Smooth muscle cell (in vitro differentiated cells): Measurements from ENCODE around the gene BABAM1. TPM values are rescaled to one million over a fixed set of nuclear protein-coding genes. Genes with fewer than 3 reads are reported as not detected.
"Not testable (repeated sequence)": the region's sequence is repeated elsewhere in the genome, so short reads cannot be mapped to it uniquely, and the experiment has no call there.

Experiments
- DNase-seq: peaks from one replicate; lab custom pipeline; 2025; ENCODE audit not compliant: unreplicated experiment; lab: John Stamatoyannopoulos, UW
- H2AFZ ChIP-seq: fragments of 200-600 bp; sonication (generic); 2 replicates; pipeline ENCODE4 v1.6.0; 2016; ENCODE audit warnings: antibody characterized with exemption, low read depth, mild to moderate bottlenecking
- H3F3A ChIP-seq: fragments of 200-600 bp; sonication (generic); 2 replicates; pipeline ENCODE4 v1.6.0; 2017; ENCODE audit warnings: antibody characterized with exemption, low read depth
- H3K27ac ChIP-seq: fragments of 200-600 bp; sonication (generic); 2 replicates; pipeline ENCODE4 v1.5.1; 2016; ENCODE audit warnings: low read depth, mild to moderate bottlenecking
- H3K27me3 ChIP-seq: fragments of 200-600 bp; sonication (generic); 2 replicates; pipeline ENCODE4 v1.6.1; 2016; ENCODE audit warnings: low read depth, mild to moderate bottlenecking
- H3K36me3 ChIP-seq: fragments of 200-600 bp; sonication (generic); 2 replicates; pipeline ENCODE4 v1.5.1; 2016; ENCODE audit warnings: low read depth
- H3K4me1 ChIP-seq: fragments of 200-600 bp; sonication (generic); 2 replicates; pipeline ENCODE4 v1.5.1; 2016; ENCODE audit warnings: low read depth
- H3K4me2 ChIP-seq: fragments of 200-600 bp; sonication (generic); 2 replicates; pipeline ENCODE4 v1.6.0; 2016; ENCODE audit warnings: mild to moderate bottlenecking
- H3K4me3 ChIP-seq: fragments of 200-600 bp; sonication (generic); 2 replicates; pipeline ENCODE4 v1.5.1; 2016; ENCODE audit warnings: mild to moderate bottlenecking
- H3K79me2 ChIP-seq: fragments of 200-600 bp; sonication (generic); 2 replicates; pipeline ENCODE4 v1.6.0; 2016; ENCODE audit warnings: low read depth, mild to moderate bottlenecking
- H3K9ac ChIP-seq: fragments of 200-600 bp; sonication (generic); 2 replicates; pipeline ENCODE4 v1.6.0; 2016; ENCODE audit warnings: low read depth
- H3K9me3 ChIP-seq: fragments of 200-600 bp; sonication (generic); replicated peaks from 2 replicates; pipeline ENCODE4 v1.5.1; 2016; ENCODE audit warnings: low read depth
- H4K20me1 ChIP-seq: fragments of 200-600 bp; sonication (generic); 2 replicates; pipeline ENCODE4 v1.6.0; 2016; ENCODE audit warnings: low read depth
- WGBS: methylation state at CpG from one replicate; pipeline ENCODE4 v1.1.7; 2016; ENCODE audit warnings: low lambda C conversion rate; 5-methylcytosine and 5-hydroxymethylcytosine counted together
- polyA plus RNA-seq: library from polyadenylated mRNA; unstranded; fragments of >200 nt; fragmentation: Nextera tagmentation; extraction: Ambion mirVana; gene quantifications from 2 replicates; pipeline ENCODE4 v1.2.1, GENCODE V29; 2016
- total RNA-seq: library from RNA; depleted of rRNA; stranded (reverse); fragments of >200 nt; gene quantifications from 2 replicates; pipeline ENCODE4 v1.2.3, GENCODE V29; 2014
- TF ChIP-seq, protein P1 (sequence below): fragments of 200-600 bp; sonication (generic); IDR thresholded peaks from 2 replicates; pipeline ENCODE4 v1.5.1; 2017; ENCODE audit warnings: borderline replicate concordance, mild to moderate bottlenecking, antibody characterized with exemption; ENCODE audit not compliant: insufficient read depth, poor library complexity, severe bottlenecking

The BABAM1 gene
- total and polyA plus RNA-seq, 2 experiments from 2014 or later = 69.8 to 108 TPM

DNA sequence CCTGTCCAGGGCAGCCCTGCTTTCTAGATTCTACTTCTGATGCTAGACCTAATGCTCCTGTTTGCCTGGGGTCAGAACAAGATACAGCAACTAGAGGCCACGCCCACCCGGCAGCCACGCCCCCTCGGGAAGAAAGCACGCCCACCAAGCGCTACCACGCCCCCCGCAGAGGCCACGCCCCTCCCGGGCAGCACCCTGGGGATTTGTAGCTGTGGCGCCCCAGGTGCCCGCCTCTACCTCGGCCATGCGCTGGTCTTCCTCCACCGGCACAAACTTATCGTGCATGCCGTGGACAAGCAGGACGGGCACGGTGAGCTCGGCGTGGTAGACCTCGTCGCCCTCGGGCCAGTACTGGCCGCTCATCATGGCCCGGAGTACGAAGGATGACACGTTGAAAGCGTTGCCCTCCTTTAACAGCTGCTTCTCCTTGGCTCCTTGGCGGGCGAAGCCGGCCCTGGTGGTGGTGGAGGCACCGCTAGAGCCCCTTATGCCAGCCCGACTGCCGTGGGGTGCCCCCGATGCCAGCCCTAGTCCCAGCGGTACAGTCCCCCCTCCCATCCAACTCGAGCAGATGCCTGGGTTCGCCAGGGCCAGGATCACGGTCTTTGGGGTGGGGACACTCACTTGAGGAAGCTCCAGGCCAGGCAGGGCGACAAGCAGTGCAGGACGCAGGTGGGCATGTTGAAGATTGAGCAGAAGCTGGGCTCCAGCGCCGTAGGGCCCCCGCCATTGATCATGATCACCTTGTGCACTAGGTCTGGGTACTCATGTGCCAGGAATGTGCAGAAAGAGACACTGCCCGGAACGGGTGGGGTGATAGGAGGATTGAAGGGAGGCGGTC, 27.0 kb downstream of the BABAM1 start:
- H3K27me3 ChIP-seq = no peaks in the 10 kb centered on the region
- peak; percentile 3 for DNase-seq
- no peaks in the 10 kb centered on the region for H3K79me2 ChIP-seq
- H3K4me3 ChIP-seq = no peak overlapping the region
- WGBS = 81% methylated on average over 46 of the region's 48 CpGs
- no peaks in the 10 kb centered on the region for H3K4me1 ChIP-seq
- H3K9me3 ChIP-seq = no peaks in the 10 kb centered on the region
- H2AFZ ChIP-seq = no peak overlapping the region
- no peaks in the 10 kb centered on the region for H4K20me1 ChIP-seq
- TF ChIP-seq, protein P1, sequence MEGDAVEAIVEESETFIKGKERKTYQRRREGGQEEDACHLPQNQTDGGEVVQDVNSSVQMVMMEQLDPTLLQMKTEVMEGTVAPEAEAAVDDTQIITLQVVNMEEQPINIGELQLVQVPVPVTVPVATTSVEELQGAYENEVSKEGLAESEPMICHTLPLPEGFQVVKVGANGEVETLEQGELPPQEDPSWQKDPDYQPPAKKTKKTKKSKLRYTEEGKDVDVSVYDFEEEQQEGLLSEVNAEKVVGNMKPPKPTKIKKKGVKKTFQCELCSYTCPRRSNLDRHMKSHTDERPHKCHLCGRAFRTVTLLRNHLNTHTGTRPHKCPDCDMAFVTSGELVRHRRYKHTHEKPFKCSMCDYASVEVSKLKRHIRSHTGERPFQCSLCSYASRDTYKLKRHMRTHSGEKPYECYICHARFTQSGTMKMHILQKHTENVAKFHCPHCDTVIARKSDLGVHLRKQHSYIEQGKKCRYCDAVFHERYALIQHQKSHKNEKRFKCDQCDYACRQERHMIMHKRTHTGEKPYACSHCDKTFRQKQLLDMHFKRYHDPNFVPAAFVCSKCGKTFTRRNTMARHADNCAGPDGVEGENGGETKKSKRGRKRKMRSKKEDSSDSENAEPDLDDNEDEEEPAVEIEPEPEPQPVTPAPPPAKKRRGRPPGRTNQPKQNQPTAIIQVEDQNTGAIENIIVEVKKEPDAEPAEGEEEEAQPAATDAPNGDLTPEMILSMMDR = no peak
- no peaks in the 10 kb centered on the region for H3F3A ChIP-seq
- no peak overlapping the region for H3K27ac ChIP-seq
- no peak overlapping the region for H3K9ac ChIP-seq
- H3K4me2 ChIP-seq = no peak overlapping the region
- no peaks in the 10 kb centered on the region for H3K36me3 ChIP-seq

DNA sequence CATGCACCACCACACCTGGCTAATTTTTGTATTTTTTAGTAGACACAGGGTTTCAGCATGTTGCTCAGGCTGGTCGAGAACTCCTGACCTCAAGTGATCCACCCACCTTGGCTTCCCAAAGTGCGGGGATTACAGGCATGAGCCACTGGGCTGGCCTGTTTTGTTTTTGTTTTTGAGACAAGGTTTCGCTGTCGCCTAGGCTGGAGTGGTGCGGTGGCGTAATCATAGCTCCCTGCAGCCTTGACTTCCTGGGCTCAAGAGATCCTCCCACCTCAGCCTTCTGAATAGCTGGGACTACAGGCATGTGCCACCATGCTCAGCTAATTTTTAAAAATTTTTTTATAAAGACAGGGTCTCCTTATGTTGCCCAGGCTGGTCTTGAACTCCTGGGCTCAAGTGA, 28.3 kb downstream of the BABAM1 start:
- not testable (repeated sequence) for H3K27me3 ChIP-seq, H4K20me1 ChIP-seq, H3K4me2 ChIP-seq, H3K4me3 ChIP-seq, H2AFZ ChIP-seq, DNase-seq, H3K9me3 ChIP-seq, H3K79me2 ChIP-seq, H3F3A ChIP-seq, H3K36me3 ChIP-seq, H3K27ac ChIP-seq, H3K4me1 ChIP-seq, H3K9ac ChIP-seq
- 98% methylated on average over 6 of the region's 6 CpGs for WGBS

DNA sequence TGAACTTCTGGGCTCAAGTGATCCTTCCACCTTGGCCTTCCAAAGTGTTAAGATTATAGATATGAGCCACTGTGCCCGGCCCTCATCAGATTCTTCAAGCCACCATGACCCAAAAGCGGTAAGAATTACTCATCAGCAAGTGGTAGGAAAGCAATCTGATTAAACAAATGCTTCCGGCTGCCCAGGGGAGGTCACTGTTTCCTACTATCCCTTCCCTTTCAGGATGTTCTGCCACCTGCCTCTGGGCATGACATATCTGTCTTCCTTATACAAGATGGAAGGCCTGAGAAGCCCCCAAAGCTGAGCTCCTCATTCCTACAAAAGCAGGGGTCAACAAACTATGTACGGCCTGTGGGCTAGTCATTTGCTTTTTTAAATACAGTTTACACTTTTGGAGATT, 29.0 kb downstream of the BABAM1 start:
- H3K4me3 ChIP-seq = no peak overlapping the region
- TF ChIP-seq, protein P1 = no peak
- H3K9me3 ChIP-seq = no peaks in the 10 kb centered on the region
- no peaks in the 10 kb centered on the region for H4K20me1 ChIP-seq
- no peaks in the 10 kb centered on the region for H3F3A ChIP-seq
- no peak overlapping the region for H3K9ac ChIP-seq
- WGBS = 72% methylated on average over 4 of the region's 4 CpGs
- no peaks in the 10 kb centered on the region for H3K27me3 ChIP-seq
- no peak overlapping the region for H3K4me2 ChIP-seq
- no peaks in the 10 kb centered on the region for H3K36me3 ChIP-seq
- H2AFZ ChIP-seq = no peak overlapping the region
- H3K27ac ChIP-seq = no peak overlapping the region
- no peaks in the 10 kb centered on the region for H3K4me1 ChIP-seq
- no peaks in the 10 kb centered on the region for H3K79me2 ChIP-seq
- no peak for DNase-seq

DNA sequence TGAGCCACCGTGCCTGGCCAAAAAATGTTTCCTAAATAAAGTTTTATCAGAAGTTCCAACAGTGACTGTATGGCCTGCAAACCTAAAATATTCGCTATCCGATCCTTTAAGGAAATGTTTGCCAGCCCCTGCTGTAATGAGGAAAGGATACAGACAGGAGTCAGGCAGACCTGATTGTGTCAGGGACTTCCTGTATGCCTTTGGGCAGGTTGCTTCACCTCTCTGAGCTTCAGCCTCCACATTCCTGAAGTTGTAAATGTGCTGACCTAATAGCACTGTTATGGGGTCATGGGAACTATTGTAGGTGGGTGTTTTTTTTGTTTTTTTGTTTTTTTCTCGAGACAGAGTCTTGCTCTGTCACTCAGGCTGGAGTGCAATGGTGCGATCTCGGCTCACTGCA, 29.7 kb downstream of the BABAM1 start:
- H2AFZ ChIP-seq = no peak overlapping the region
- H3K27ac ChIP-seq = no peak overlapping the region
- TF ChIP-seq, protein P1 = no peak
- no peak for DNase-seq
- no peak overlapping the region for H3K4me2 ChIP-seq
- H3K36me3 ChIP-seq = no peaks in the 10 kb centered on the region
- H3K79me2 ChIP-seq = no peaks in the 10 kb centered on the region
- H3K4me1 ChIP-seq = no peaks in the 10 kb centered on the region
- no peaks in the 10 kb centered on the region for H4K20me1 ChIP-seq
- no peaks in the 10 kb centered on the region for H3K27me3 ChIP-seq
- H3K9me3 ChIP-seq = no peaks in the 10 kb centered on the region
- no peaks in the 10 kb centered on the region for H3F3A ChIP-seq
- 91% methylated on average over 6 of the region's 6 CpGs for WGBS
- no peak overlapping the region for H3K9ac ChIP-seq
- H3K4me3 ChIP-seq = no peak overlapping the region
